Measurements from ENCODE around the gene NME9.

The NME9 gene

DNA sequence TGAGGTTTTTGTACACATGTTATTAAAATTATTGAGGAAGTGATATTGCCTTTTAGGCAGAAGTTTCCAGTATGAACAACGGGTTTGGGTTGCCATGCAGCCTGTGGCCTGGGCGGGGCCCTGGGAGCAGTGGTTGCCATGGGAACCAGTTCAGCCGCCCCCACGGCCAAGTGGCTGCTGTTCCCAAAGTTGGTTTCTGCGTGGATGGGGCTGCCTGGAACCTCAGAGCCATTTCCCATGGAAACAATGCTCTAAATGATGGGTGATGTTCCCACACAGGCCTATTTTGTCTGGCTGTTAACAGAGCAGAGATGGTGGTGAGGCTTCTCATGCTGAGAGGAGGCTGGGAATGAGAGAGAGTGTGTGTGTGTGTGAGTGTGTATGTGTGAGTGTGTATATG lies 38.3 kb upstream of the NME9 start:
- no peak overlapping the region for H3K4me3 ChIP-seq (ENCODE audit: low read depth, low read length)
- TF ChIP-seq, protein P1, sequence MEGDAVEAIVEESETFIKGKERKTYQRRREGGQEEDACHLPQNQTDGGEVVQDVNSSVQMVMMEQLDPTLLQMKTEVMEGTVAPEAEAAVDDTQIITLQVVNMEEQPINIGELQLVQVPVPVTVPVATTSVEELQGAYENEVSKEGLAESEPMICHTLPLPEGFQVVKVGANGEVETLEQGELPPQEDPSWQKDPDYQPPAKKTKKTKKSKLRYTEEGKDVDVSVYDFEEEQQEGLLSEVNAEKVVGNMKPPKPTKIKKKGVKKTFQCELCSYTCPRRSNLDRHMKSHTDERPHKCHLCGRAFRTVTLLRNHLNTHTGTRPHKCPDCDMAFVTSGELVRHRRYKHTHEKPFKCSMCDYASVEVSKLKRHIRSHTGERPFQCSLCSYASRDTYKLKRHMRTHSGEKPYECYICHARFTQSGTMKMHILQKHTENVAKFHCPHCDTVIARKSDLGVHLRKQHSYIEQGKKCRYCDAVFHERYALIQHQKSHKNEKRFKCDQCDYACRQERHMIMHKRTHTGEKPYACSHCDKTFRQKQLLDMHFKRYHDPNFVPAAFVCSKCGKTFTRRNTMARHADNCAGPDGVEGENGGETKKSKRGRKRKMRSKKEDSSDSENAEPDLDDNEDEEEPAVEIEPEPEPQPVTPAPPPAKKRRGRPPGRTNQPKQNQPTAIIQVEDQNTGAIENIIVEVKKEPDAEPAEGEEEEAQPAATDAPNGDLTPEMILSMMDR (IDR thresholded peaks at IDR 0.05; ENCODE audit: low read depth, low read length, missing control alignments): no peak
- DNase-seq (ENCODE audit: low read depth): no peak

DNA sequence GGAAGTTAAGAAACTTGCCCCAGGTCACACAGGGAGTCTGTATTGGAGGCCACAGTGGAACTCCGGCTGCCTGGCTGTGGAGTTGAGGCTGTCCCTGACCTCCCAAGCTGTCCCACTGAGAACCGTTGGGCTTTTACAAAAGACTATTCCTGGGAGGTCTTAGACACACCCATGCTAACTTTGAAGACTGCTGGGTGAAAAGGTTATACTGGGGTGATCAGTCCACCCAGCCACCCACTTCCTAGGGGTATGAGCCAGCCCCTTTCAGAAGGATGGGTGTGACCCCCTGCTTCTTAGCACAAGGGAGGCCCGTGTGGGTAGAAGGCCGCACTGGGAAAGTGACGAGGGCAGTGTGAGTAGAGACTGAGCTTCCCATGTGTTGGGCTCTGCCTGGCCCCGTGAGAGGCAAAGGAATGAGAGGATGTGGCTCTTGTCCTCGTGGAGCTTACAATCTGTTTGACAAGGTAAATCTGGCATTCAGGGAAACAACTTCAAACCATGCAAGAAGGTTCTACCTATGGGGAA lies 37.7 kb upstream of the NME9 start:
- TF ChIP-seq, protein P1 (IDR thresholded peaks at IDR 0.05; ENCODE audit: low read depth, low read length, missing control alignments): no peak

DNA sequence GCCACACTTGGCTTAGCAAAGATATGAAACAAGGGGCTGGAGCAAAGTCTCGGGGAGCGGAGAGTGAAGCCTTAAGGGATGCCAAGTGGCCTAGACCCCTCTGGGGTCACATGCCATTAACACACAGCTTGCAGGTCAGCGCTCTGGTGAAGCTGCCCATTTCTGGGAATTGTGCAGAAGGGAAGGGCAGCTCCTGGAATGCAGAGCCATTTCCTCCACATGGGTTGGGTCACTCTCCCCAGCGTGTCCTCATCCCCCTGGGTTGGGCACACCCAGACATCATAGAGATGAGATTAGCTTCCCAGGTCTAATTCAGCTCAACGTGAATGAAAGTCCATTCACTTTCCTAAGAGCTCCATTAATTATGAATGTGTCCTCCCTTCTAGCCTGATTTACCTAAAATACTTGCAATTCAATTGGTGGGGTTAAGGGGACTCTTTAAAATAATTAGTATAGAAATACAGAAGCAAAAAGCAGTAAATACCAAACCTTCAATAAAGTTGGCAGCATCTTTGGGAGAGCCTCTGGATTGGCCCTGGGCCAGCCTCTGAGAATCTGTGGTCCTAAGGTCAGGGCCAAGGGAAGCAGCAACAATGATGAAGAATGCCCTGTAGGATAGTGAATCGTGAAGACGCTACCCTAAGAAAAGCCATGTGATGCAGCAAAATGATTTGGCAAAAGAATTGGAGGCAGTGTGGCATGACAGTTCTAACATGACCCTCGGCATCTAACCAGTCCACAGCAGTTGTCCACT lies 36.5 kb upstream of the NME9 start:
- DNase-seq (ENCODE audit: low read depth): no peak
- H3K4me3 ChIP-seq (ENCODE audit: low read depth, low read length): no peak overlapping the region
- TF ChIP-seq, protein P1 (IDR thresholded peaks at IDR 0.05; ENCODE audit: low read depth, low read length, missing control alignments): no peak

More for the DNA sequence above, 37.7 kb upstream of the NME9 start:
- H3K4me3 ChIP-seq (ENCODE audit: low read depth, low read length): no peak overlapping the region
- DNase-seq (ENCODE audit: low read depth): no peak

DNA sequence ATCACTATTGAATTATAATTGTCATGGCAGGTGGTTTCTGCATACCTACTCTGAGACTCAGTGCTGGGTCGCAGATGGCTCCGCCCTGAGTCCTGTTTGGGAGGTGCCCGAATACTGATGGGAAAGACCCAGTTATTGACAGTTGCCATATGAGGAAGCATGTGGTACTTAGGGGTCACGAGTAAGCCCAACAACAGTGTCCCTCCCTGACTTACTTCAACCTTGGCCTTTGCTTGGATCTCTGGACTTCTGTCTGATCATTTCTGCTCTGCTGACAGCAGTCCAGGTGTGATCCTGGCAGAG lies 35.6 kb upstream of the NME9 start:
- DNase-seq (ENCODE audit: low read depth): no peak
- H3K4me3 ChIP-seq (ENCODE audit: low read depth, low read length): no peak overlapping the region
- TF ChIP-seq, protein P1 (IDR thresholded peaks at IDR 0.05; ENCODE audit: low read depth, low read length, missing control alignments): no peak

DNA sequence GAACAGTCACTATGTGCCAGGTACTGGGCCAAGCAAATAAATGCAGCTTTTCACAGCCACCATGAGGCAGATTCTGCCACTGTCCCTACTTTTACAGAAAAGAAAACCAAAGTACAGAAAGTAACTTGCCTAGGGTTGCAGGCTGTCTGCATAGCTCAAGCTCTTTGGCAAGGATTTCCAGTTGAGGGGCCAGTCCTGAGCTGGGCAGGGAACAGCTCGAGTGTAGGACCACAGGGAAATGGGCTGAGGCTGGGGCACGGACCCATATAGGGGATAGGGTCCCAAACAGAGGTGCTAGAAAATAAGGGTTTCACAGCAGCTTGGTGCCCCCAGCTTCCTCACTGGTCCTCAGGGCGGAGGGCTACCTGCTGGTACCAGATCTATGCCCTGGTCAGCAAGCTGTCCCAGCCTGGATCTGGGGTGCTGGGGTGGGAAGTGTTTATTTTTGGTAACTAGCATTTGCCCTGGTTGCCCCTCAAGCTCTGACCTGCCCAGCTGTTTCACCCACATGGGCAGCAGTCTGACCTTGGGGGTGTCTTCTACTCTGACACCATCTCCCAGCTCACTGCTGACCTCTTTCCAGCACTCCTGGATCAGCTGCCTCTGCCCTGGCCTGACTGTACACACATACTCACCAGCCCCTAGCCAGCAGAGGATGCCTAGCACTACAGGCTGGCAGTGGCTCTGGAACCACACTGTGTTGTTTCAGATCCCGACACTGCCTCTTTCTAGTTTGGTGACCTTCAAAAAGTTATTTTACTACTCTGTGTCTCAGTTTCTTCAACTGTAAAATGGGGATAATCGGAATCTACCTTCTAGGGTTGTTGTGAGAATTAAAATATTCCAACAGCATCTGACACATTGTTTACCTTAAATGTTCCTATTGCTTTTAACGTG lies 35.0 kb upstream of the NME9 start:
- H3K4me3 ChIP-seq (ENCODE audit: low read depth, low read length): no peak overlapping the region
- TF ChIP-seq, protein P1 (IDR thresholded peaks at IDR 0.05; ENCODE audit: low read depth, low read length, missing control alignments): no peak
- DNase-seq (ENCODE audit: low read depth): no peak

DNA sequence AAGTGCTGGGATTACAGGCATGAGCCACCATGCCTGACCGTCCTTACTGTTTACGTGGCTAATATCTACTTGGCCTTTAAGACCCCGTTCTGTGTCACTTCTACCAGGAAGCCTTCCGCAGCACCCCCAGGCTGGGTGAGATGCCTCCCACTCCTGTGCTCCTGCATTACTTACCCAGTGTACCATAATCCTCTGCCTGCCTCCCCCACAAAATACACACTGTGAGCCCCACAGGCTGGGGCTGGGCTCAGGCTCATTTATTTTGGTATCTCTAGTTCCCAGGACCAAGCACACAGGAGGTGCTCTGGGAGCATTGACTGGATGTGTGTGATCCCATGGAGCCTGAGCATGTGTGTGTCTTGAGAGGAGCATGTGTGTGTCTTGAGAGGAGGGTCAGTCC lies 33.7 kb upstream of the NME9 start:
- TF ChIP-seq, protein P1 (IDR thresholded peaks at IDR 0.05; ENCODE audit: low read depth, low read length, missing control alignments): no peak
- H3K4me3 ChIP-seq (ENCODE audit: low read depth, low read length): no peak overlapping the region
- no peak for DNase-seq (ENCODE audit: low read depth)
